EL (cell line): ENCODE measurements around the gene CCIN.
"Not testable (repeated sequence)": the region's sequence is repeated elsewhere in the genome, so short reads cannot be mapped to it uniquely, and the experiment has no call there.

ENCODE experiments used
- DNase-seq: peaks from one replicate; pipeline ENCODE4 v3.0.0-alpha.2; 2016

CCIN gene

GRCh38 chr9:36169166-36169565 lies at the start of gene CCIN:
Gene CCIN, plus strand, starts transcription at chr9:36169388. Its CDS starts 115 bp downstream, at chr9:36169503.
- no peak for DNase-seq

- DNase-seq = no peak
These were observed 49.7 kb upstream of the CCIN start for GRCh38 chr9:36119476-36119875.

- no peak for DNase-seq
These were observed 48.5 kb upstream of the CCIN start for GRCh38 chr9:36120705-36121104.

GRCh38 chr9:36121971-36122370 lies 47.2 kb upstream of the CCIN start:
- DNase-seq = no peak

- no peak for DNase-seq
These were observed 45.7 kb upstream of the CCIN start for GRCh38 chr9:36123515-36123914.

GRCh38 chr9:36125062-36125855 lies 43.9 kb upstream of the CCIN start:
- DNase-seq = no peak

- no peak for DNase-seq
These were observed 43.0 kb upstream of the CCIN start for GRCh38 chr9:36126016-36126730.

- DNase-seq = no peak
These were observed 41.4 kb upstream of the CCIN start for GRCh38 chr9:36127652-36128244.

GRCh38 chr9:36128349-36128748 lies 40.8 kb upstream of the CCIN start:
- no peak for DNase-seq

- no peak for DNase-seq
These were observed 40.0 kb upstream of the CCIN start for GRCh38 chr9:36129139-36129538.

- not testable (repeated sequence) for DNase-seq
These were observed 37.5 kb upstream of the CCIN start for GRCh38 chr9:36131666-36132065.

- DNase-seq = peak; percentile 52
These were observed 37.1 kb upstream of the CCIN start for GRCh38 chr9:36132086-36132485.

- no peak for DNase-seq
These were observed 34.3 kb upstream of the CCIN start for GRCh38 chr9:36134761-36135505.

- no peak for DNase-seq
These were observed 33.4 kb upstream of the CCIN start for GRCh38 chr9:36135741-36136271.

- peak; percentile 77 for DNase-seq
These were observed 32.8 kb upstream of the CCIN start, which contains the start of gene GLIPR2 for GRCh38 chr9:36136272-36136893. Gene GLIPR2, plus strand, starts transcription at chr9:36136733. Its CDS starts 46 bp downstream, at chr9:36136779.

GRCh38 chr9:36136894-36137391 lies 32.2 kb upstream of the CCIN start:
- DNase-seq = no peak

GRCh38 chr9:36137392-36138004 lies 31.7 kb upstream of the CCIN start:
- DNase-seq = no peak

GRCh38 chr9:36138496-36138895 lies 30.7 kb upstream of the CCIN start:
- no peak for DNase-seq

GRCh38 chr9:36138901-36139300 lies 30.3 kb upstream of the CCIN start:
- no peak for DNase-seq

- DNase-seq = no peak
These were observed 28.8 kb upstream of the CCIN start for GRCh38 chr9:36140086-36141084.
